Measurements from ENCODE around the gene ST8SIA5.

Gene ST8SIA5

DNA sequence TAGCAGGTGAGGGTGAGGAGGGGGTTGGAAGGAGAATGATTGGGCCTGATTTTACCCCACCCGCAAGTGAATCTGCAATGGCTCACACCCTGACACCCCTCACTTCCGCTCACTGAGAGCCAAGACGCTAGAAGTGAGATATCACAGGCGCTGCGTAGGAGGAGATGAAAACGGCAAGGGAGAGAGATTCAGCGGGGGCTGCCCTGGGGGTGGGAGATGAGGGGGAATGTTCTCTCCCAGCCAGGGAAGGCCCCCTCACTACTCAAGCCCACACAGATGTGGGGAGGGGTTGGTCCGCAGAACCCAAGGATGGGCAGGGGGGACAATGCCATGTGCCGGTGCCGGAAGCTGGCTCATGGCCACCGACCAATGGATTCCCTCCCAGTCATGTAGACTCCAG is 132.7 kb downstream of the ST8SIA5 start:
- Histone ChIP-seq H3K36me3 (ENCODE audit: low read depth) (no peaks in the 10 kb centered on the region), H3K9me3 (ENCODE audit: severe bottlenecking) (no peaks in the 10 kb centered on the region), H3K27ac (ENCODE audit: poor library complexity, severe bottlenecking) (no peak overlapping the region), H3K4me1 (ENCODE audit: insufficient read depth, poor library complexity, severe bottlenecking) (no peaks in the 10 kb centered on the region), H3K27me3 (ENCODE audit: insufficient read depth, poor library complexity, severe bottlenecking) (no peaks in the 10 kb centered on the region), H3K4me3 (ENCODE audit: severe bottlenecking) (no peak overlapping the region)
- TF ChIP-seq, protein P1, sequence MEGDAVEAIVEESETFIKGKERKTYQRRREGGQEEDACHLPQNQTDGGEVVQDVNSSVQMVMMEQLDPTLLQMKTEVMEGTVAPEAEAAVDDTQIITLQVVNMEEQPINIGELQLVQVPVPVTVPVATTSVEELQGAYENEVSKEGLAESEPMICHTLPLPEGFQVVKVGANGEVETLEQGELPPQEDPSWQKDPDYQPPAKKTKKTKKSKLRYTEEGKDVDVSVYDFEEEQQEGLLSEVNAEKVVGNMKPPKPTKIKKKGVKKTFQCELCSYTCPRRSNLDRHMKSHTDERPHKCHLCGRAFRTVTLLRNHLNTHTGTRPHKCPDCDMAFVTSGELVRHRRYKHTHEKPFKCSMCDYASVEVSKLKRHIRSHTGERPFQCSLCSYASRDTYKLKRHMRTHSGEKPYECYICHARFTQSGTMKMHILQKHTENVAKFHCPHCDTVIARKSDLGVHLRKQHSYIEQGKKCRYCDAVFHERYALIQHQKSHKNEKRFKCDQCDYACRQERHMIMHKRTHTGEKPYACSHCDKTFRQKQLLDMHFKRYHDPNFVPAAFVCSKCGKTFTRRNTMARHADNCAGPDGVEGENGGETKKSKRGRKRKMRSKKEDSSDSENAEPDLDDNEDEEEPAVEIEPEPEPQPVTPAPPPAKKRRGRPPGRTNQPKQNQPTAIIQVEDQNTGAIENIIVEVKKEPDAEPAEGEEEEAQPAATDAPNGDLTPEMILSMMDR (IDR thresholded peaks at IDR 0.05; ENCODE audit: poor library complexity, severe bottlenecking) = no peak
- DNase-seq (ENCODE audit: low spot score) (no peak), ATAC-seq (ENCODE audit: low read depth) (no peak)

DNA sequence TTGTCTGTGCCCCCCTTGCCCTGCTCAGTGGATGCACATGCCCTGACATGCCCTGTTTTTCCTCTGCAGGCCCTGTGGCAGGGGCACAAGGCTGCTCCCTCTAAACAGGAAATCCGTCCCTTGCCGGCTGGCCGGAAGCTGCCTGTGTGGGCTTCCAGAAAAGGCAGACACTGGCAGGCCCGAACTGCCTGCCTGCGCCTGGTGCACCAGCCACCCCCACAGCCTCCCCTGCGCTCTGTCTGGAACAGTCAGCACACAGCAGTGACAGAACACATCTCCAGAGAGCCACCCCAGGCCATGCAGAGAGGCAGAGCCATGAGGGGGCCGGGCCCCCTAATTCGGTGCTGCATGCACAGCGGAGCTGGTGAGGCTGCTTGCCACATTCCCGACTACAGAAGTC is 133.3 kb downstream of the ST8SIA5 start:
- Histone ChIP-seq H3K9me3 (ENCODE audit: severe bottlenecking) (no peaks in the 10 kb centered on the region), H3K4me3 (ENCODE audit: severe bottlenecking) (no peak overlapping the region)
- DNase-seq (ENCODE audit: low spot score) = no peak

DNA sequence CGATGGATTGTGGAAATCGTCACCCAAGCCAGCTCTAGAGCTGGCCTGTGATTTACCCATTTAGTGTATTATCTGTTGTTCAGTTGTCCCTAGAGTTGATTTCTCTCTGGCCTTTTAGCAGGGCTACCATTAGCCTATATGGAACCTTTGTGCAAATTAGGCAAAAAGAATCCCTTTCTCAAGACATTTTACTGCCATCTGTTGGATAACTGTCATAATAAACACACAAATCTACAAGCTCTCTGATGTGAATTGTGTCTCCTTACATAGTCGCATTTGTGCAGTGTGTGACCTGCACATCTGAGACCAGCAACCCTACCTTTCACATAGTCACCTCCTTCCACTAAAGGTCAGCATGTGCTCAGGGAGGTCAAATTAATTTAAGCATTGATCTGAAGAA is 133.9 kb downstream of the ST8SIA5 start:
- Histone ChIP-seq H3K27me3 (ENCODE audit: insufficient read depth, poor library complexity, severe bottlenecking) (no peaks in the 10 kb centered on the region), H3K27ac (ENCODE audit: poor library complexity, severe bottlenecking) (no peak overlapping the region), H3K36me3 (ENCODE audit: low read depth) (no peaks in the 10 kb centered on the region), H3K4me1 (ENCODE audit: insufficient read depth, poor library complexity, severe bottlenecking) (no peaks in the 10 kb centered on the region), H3K4me3 (ENCODE audit: severe bottlenecking) (no peak overlapping the region), H3K9me3 (ENCODE audit: severe bottlenecking) (no peaks in the 10 kb centered on the region)
- no peak for DNase-seq (ENCODE audit: low spot score)
- peak; percentile 48; the same call in 2 of the 3 replicates for ATAC-seq (ENCODE audit: low read depth)
- TF ChIP-seq, protein P1 (IDR thresholded peaks at IDR 0.05; ENCODE audit: poor library complexity, severe bottlenecking) = peak; percentile 39

More for the DNA sequence above, 133.3 kb downstream of the ST8SIA5 start:
- no peak overlapping the region for H3K27ac ChIP-seq (ENCODE audit: poor library complexity, severe bottlenecking)
- no peaks in the 10 kb centered on the region for H3K4me1 ChIP-seq (ENCODE audit: insufficient read depth, poor library complexity, severe bottlenecking)
- TF ChIP-seq, protein P1 (IDR thresholded peaks at IDR 0.05; ENCODE audit: poor library complexity, severe bottlenecking) = no peak
- ATAC-seq (ENCODE audit: low read depth) = peak; percentile 33; the same call in 2 of the 3 replicates
- no peaks in the 10 kb centered on the region for H3K27me3 ChIP-seq (ENCODE audit: insufficient read depth, poor library complexity, severe bottlenecking)
- H3K36me3 ChIP-seq (ENCODE audit: low read depth) = no peaks in the 10 kb centered on the region

DNA sequence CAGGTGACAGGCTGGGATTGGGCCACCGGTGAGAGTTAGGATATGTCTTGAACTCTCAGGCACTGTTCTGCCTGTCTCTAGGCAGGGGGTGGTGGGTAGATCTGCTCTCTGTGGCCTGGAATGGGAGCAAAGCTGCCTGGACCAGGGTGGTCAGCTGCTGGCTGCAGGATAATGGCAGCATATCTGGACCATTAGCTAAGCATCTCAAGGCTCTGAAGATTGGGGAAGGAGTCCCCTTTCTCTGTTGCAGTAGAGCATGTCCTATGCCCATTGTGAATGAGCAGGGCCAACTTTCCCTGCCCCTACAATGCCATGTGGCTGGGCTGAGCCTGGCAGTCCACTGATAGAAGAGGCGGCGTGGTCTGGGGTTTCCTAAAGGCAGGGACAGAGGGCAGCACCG is 134.4 kb downstream of the ST8SIA5 start:
- H3K4me1 ChIP-seq (ENCODE audit: insufficient read depth, poor library complexity, severe bottlenecking) = no peaks in the 10 kb centered on the region
- no peaks in the 10 kb centered on the region for H3K36me3 ChIP-seq (ENCODE audit: low read depth)
- TF ChIP-seq, protein P1 (IDR thresholded peaks at IDR 0.05; ENCODE audit: poor library complexity, severe bottlenecking) = no peak
- H3K27me3 ChIP-seq (ENCODE audit: insufficient read depth, poor library complexity, severe bottlenecking) = no peaks in the 10 kb centered on the region
- DNase-seq (ENCODE audit: low spot score) (no peak), ATAC-seq (ENCODE audit: low read depth) (no peak)
- H3K27ac ChIP-seq (ENCODE audit: poor library complexity, severe bottlenecking) = no peak overlapping the region
- H3K9me3 ChIP-seq (ENCODE audit: severe bottlenecking) = no peaks in the 10 kb centered on the region
- H3K4me3 ChIP-seq (ENCODE audit: severe bottlenecking) = no peak overlapping the region

DNA sequence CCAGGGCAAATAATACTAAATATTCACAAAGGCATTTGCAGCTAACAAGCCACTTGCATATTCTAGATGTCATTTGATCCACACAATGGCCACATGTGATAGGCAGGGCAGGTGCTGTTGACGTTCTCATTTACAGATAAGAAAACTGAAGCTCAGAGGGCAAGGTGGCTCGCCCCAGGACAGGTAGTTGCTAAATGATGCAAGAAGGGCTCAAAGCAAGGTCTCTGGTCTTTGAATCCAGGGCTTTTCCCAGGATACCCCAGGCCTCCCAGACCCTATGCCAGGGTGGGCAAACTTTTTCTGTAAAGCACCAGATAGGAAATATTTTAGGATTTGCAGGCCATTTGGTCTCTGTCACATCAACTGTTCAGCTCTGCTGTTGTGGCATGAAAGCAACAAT is 135.0 kb downstream of the ST8SIA5 start:
- H3K27ac ChIP-seq (ENCODE audit: poor library complexity, severe bottlenecking) = no peak overlapping the region
- H3K36me3 ChIP-seq (ENCODE audit: low read depth) = no peaks in the 10 kb centered on the region
- no peaks in the 10 kb centered on the region for H3K4me1 ChIP-seq (ENCODE audit: insufficient read depth, poor library complexity, severe bottlenecking)
- ATAC-seq (ENCODE audit: low read depth) (no peak), DNase-seq (ENCODE audit: low spot score) (no peak)
- no peaks in the 10 kb centered on the region for H3K9me3 ChIP-seq (ENCODE audit: severe bottlenecking)
- H3K4me3 ChIP-seq (ENCODE audit: severe bottlenecking) = no peak overlapping the region
- TF ChIP-seq, protein P1 (IDR thresholded peaks at IDR 0.05; ENCODE audit: poor library complexity, severe bottlenecking) = no peak
- no peaks in the 10 kb centered on the region for H3K27me3 ChIP-seq (ENCODE audit: insufficient read depth, poor library complexity, severe bottlenecking)

Data from RWPE2 (cell line).